Measurements from ENCODE around the gene TOX2. TPM values are rescaled to one million over a fixed set of nuclear protein-coding genes. Genes with fewer than 3 reads are reported as not detected.

TOX2 gene
- total RNA-seq, 1 experiment from 2014 or later = 1.7 TPM

DNA sequence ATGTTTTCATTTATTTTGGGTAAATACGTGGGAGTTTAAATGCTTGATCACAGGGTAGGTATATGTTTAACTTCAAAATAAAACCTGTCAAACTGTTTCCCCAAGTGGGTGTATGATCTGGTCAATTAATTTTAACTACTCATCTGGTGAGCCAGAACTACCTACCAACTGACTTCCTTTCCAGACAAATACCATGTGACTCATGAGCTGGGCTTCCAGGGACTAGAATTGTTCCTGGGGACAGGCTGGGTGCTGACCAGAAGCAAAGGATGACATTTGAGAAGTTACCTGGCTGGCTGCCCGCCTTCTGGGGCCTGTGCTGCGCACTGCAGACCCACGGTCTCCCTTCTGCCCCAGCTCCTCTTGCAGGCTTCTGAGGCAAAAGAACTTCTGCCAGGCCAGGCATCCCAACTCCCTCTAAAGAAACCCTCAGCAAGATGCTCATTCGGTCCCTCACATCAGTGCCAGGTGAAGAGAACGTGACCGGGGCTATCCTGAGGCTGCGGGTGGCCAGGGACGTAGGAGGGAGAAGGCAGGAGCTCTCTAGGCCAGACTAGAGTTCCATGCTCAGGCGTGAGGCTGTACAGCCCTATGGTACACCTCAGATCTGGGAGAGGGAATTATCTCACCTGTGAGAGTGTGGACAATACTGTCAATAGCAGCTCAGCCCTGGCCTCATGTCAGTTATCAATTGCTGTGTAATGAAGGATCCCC is 168.7 kb downstream of the TOX2 start:
- Mint-ChIP-seq H3K9me3 (no peaks in the 10 kb centered on the region), H3K27me3 (ENCODE audit: low read depth) (no peaks in the 10 kb centered on the region), H3K27ac (no peak overlapping the region), H3K4me1 (no peaks in the 10 kb centered on the region), H3K4me3 (no peak overlapping the region), H3K36me3 (ENCODE audit: insufficient read depth in 1 of 3, low read depth in 3 of 3) (no peaks in the 10 kb centered on the region)
- H2BK120ac ChIP-seq (ENCODE audit: low read depth, low read length, poor library complexity, severe bottlenecking) = no peak overlapping the region
- H2BK15ac ChIP-seq (ENCODE audit: low read depth, low read length) = no peak overlapping the region
- H2AK5ac ChIP-seq (ENCODE audit: insufficient read length, low read length) = no peak overlapping the region
- no peak overlapping the region for H2BK5ac ChIP-seq (ENCODE audit: insufficient read length, low read length)
- no peak overlapping the region for H2BK12ac ChIP-seq (ENCODE audit: insufficient read length, low read depth, low read length)
- no peak overlapping the region for H3K9ac ChIP-seq (ENCODE audit: extremely low read depth, insufficient read length, low read length)
- no peak overlapping the region for H3K4ac ChIP-seq (ENCODE audit: low read depth, low read length)
- no peak overlapping the region for H2AFZ ChIP-seq (ENCODE audit: low read length)
- no CpG with 5 or more reads among the region's 10 CpGs for WGBS (ENCODE audit: extremely low coverage, insufficient read length, low lambda C conversion rate)
- H3K4me2 ChIP-seq (ENCODE audit: insufficient read depth, insufficient read length, low read length) = no peak overlapping the region
- no peak overlapping the region for H3K23ac ChIP-seq (ENCODE audit: insufficient read length, low read depth, low read length)
- H3K79me1 ChIP-seq (ENCODE audit: insufficient read depth, low read depth, low read length, poor library complexity, severe bottlenecking) = no peaks in the 10 kb centered on the region
- H2BK20ac ChIP-seq (ENCODE audit: low read depth, low read length, poor library complexity, severe bottlenecking) = no peak overlapping the region
- H4K8ac ChIP-seq (replicated peaks; ENCODE audit: insufficient read length, low read depth, low read length) = no peak overlapping the region
- no peaks in the 10 kb centered on the region for H3K79me2 ChIP-seq (ENCODE audit: insufficient read depth, low read length)
- no peak overlapping the region for H4K5ac ChIP-seq (ENCODE audit: insufficient read length, low read depth, low read length)
- H3K18ac ChIP-seq (ENCODE audit: insufficient read length, low read depth, low read length) = no peak overlapping the region
- TF ChIP-seq, protein P1, sequence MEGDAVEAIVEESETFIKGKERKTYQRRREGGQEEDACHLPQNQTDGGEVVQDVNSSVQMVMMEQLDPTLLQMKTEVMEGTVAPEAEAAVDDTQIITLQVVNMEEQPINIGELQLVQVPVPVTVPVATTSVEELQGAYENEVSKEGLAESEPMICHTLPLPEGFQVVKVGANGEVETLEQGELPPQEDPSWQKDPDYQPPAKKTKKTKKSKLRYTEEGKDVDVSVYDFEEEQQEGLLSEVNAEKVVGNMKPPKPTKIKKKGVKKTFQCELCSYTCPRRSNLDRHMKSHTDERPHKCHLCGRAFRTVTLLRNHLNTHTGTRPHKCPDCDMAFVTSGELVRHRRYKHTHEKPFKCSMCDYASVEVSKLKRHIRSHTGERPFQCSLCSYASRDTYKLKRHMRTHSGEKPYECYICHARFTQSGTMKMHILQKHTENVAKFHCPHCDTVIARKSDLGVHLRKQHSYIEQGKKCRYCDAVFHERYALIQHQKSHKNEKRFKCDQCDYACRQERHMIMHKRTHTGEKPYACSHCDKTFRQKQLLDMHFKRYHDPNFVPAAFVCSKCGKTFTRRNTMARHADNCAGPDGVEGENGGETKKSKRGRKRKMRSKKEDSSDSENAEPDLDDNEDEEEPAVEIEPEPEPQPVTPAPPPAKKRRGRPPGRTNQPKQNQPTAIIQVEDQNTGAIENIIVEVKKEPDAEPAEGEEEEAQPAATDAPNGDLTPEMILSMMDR (conservative IDR thresholded peaks at IDR 0.05) = no peak
- no peaks in the 10 kb centered on the region for H3K9me3 ChIP-seq (ENCODE audit: control insufficient read depth, low read depth, low read length)
- no peak overlapping the region for H3K56ac ChIP-seq (ENCODE audit: insufficient read length, low read depth, low read length)
- no peak overlapping the region for H4K91ac ChIP-seq (ENCODE audit: insufficient read length, low read depth, low read length)
- H3K23me2 ChIP-seq (ENCODE audit: insufficient read length, low read depth, low read length, poor library complexity, severe bottlenecking) = no peaks in the 10 kb centered on the region
- no peaks in the 10 kb centered on the region for H3K27me3 ChIP-seq (ENCODE audit: insufficient read depth, low read length)
- no peak overlapping the region for H3K27ac ChIP-seq (ENCODE audit: insufficient read length, low read depth, low read length)
- H3K4me1 ChIP-seq (ENCODE audit: insufficient read depth, low read length) = no peaks in the 10 kb centered on the region
- H3T11ph ChIP-seq (ENCODE audit: low read length) = no peak overlapping the region
- H3K14ac ChIP-seq (ENCODE audit: insufficient read depth, low read length) = no peak overlapping the region
- H4K20me1 ChIP-seq (ENCODE audit: control insufficient read depth, insufficient read depth, insufficient read length) = no peaks in the 10 kb centered on the region
- no peak for DNase-seq
